SK-N-MC (cell line): ENCODE results near the gene TTC24.

Experiments used
- EZH2 ChIP-seq: fragments of 200-600 bp; sonication (generic); IDR thresholded peaks from one replicate; pipeline ENCODE4 v1.6.1; 2017; ENCODE audit warnings: antibody characterized with exemption
- POLR2AphosphoS5 ChIP-seq: IDR thresholded peaks from 2 replicates; pipeline ENCODE4 v1.6.1; 2012; ENCODE audit warnings: mild to moderate bottlenecking, low read depth, low read length, borderline replicate concordance

GRCh38 chr1:156581661-156582387 lies 2.3 kb downstream of the TTC24 start:
- TF ChIP-seq POLR2AphosphoS5 (no peak), EZH2 (no peak)
